ENCODE results near the gene CPA5. TPM values are rescaled to one million over a fixed set of nuclear protein-coding genes. Genes with fewer than 3 reads are reported as not detected.

CPA5 gene
- polyA plus RNA-seq, 1 of the 3 experiments (the other 2 are of a cell fraction): 1.3 TPM

- TF ChIP-seq PBX3 (IDR thresholded peaks at IDR 0.05) (0 out of 2 replicates have a peak, but pooled peaks have one; percentile 3), MEF2A (IDR thresholded peaks at IDR 0.05; ENCODE audit: borderline replicate concordance, low read depth) (no peak), CHD2 (IDR thresholded peaks at IDR 0.05; ENCODE audit: low read length, partially characterized antibody) (peak; percentile 74), NRF1 (IDR thresholded peaks at IDR 0.05; ENCODE audit: low read depth, low read length) (no peak), NFIC (IDR thresholded peaks at IDR 0.05; ENCODE audit: borderline replicate concordance) (no peak; the same call in 1 of the 2 replicates), EZH2phosphoT487 (IDR thresholded peaks at IDR 0.05; ENCODE audit: borderline replicate concordance, low read depth) (no peak), ZBTB33 (IDR thresholded peaks at IDR 0.05; ENCODE audit: borderline replicate concordance, low read depth) (no peak), FOXJ3 (CRISPR knock-in tag; IDR thresholded peaks at IDR 0.05) (peak; percentile 80), RAD21 (IDR thresholded peaks at IDR 0.05; ENCODE audit: low read length) (no peak; the same call in 1 of the 2 replicates), TAF1 (IDR thresholded peaks at IDR 0.05; ENCODE audit: borderline replicate concordance, low read depth, low read length) (no peak), ELF1 (IDR thresholded peaks at IDR 0.05) (no peak), SIN3A (IDR thresholded peaks at IDR 0.05; ENCODE audit: borderline replicate concordance, low read depth, low read length) (no peak), FOSL2 (IDR thresholded peaks at IDR 0.05; ENCODE audit: borderline replicate concordance, low read depth) (peak; percentile 48; the same call in 1 of the 2 replicates)
These were observed 21.2 kb downstream of the CPA5 start (continued) for GRCh38 chr7:130365511-130366441.

- no peak for DNase-seq
- H3K4me1 ChIP-seq (ENCODE audit: control insufficient read depth in 1 of 2, insufficient read depth in 2 of 2, low read depth in 1 of 2, low read length in 1 of 2): peaks cover 49 to 66% of the 10 kb centered on the region in 2 experiments
- H3F3A ChIP-seq (replicated peaks; ENCODE audit: insufficient read depth): peaks cover 13% of the 10 kb centered on the region
- H3K9me3 ChIP-seq: no peaks in the 10 kb centered on the region
- H3K4me3 ChIP-seq (ENCODE audit: low read depth in 2 of 2, low read length in 1 of 2): no peak overlapping the region
- H2AFZ ChIP-seq (ENCODE audit: low read depth): no peak overlapping the region
- H3K9me2 ChIP-seq: no peaks in the 10 kb centered on the region
- no peaks in the 10 kb centered on the region for H3K27me3 ChIP-seq (ENCODE audit: insufficient read depth)
- H3K27ac ChIP-seq (ENCODE audit: low read depth in 2 of 2, low read length in 1 of 2): peak overlapping the region in 1 of 2 experiments; percentile 96; a peak in 2 of 4 replicates
- H3K79me2 ChIP-seq (ENCODE audit: insufficient read depth): no peaks in the 10 kb centered on the region
- H3K36me3 ChIP-seq (replicated peaks in 1 of 2; ENCODE audit: control insufficient read depth in 1 of 2, insufficient read depth in 2 of 2, low read length in 1 of 2): no peaks in the 10 kb centered on the region
- 82% methylated on average over 6 of the region's 6 CpGs for WGBS (ENCODE audit: low lambda C conversion rate)
- H3K4me2 ChIP-seq: peak overlapping the region; percentile 26; the same call in 1 of the 2 replicates
- ChIA-PET CTCF (no interaction called here), POLR2A (no interaction called here)
- no peaks in the 10 kb centered on the region for H4K20me1 ChIP-seq (ENCODE audit: insufficient read depth)
- H3K9ac ChIP-seq: no peak overlapping the region
- no peak for TF ChIP-seq ELF1 (IDR thresholded peaks at IDR 0.05)
- TF ChIP-seq FOXM1 (IDR thresholded peaks at IDR 0.05; ENCODE audit: low read depth): no peak
- no peak for TF ChIP-seq ZBTB33 (IDR thresholded peaks at IDR 0.05; ENCODE audit: borderline replicate concordance, low read depth)
- no peak for TF ChIP-seq CHD2 (IDR thresholded peaks at IDR 0.05; ENCODE audit: low read length, partially characterized antibody)
- no peak for TF ChIP-seq YY1 (IDR thresholded peaks at IDR 0.05; ENCODE audit: low read depth)
- TF ChIP-seq GABPA (IDR thresholded peaks at IDR 0.05; ENCODE audit: low read depth): no peak
- no peak for TF ChIP-seq USF1 (IDR thresholded peaks at IDR 0.05; ENCODE audit: borderline replicate concordance, low read depth)
- no peak for TF ChIP-seq CTCF (IDR thresholded peaks at IDR 0.05)
These were observed 21.9 kb downstream of the CPA5 start for GRCh38 chr7:130366564-130366963.

Measured in SK-N-SH (cell line).